Measurements from ENCODE around the gene ROBO1.

DNA sequence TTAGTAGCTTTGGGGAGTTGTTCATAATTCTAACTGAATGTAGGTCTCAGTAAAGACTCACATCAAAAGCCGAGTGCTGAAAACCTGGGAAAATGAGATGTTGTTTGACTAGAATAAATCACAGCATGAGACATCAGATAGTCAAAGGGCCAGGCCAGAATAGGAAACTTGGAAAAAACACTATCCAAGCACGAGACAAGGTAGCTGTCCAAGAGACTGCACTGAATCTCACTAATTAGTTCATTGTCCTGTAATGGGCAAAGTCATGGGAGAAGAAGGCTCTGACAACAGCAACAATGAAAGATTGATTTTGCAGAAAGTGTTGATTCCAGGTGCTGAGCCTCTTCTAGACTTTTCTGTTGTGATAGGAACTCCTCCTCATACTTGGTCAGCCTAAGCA, 314.2 kb downstream of the ROBO1 start:
- TF ChIP-seq, protein P1, sequence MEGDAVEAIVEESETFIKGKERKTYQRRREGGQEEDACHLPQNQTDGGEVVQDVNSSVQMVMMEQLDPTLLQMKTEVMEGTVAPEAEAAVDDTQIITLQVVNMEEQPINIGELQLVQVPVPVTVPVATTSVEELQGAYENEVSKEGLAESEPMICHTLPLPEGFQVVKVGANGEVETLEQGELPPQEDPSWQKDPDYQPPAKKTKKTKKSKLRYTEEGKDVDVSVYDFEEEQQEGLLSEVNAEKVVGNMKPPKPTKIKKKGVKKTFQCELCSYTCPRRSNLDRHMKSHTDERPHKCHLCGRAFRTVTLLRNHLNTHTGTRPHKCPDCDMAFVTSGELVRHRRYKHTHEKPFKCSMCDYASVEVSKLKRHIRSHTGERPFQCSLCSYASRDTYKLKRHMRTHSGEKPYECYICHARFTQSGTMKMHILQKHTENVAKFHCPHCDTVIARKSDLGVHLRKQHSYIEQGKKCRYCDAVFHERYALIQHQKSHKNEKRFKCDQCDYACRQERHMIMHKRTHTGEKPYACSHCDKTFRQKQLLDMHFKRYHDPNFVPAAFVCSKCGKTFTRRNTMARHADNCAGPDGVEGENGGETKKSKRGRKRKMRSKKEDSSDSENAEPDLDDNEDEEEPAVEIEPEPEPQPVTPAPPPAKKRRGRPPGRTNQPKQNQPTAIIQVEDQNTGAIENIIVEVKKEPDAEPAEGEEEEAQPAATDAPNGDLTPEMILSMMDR (optimal IDR thresholded peaks at IDR 0.05 in 1 of 3, IDR thresholded peaks at IDR 0.05 in 1 of 3, conservative IDR thresholded peaks at IDR 0.05 in 1 of 3; ENCODE audit: extremely low read depth in 1 of 3, insufficient read depth in 2 of 3, low read length in 3 of 3), result no peak
- TF ChIP-seq EZH2 (IDR thresholded peaks at IDR 0.05; ENCODE audit: low read length), result no peak
